A549 (cell line): Measurements from ENCODE around the gene ITGAV.

ENCODE experiments used
- CTCF ChIP-seq: fragments of >200 bp; sonication (Bioruptor Twin); formaldehyde crosslinking; IDR thresholded peaks from 3 replicates; pipeline ENCODE4 v1.5.1; 2016
- JUN ChIP-seq, 2 experiments: fragments of >200 bp; sonication (Bioruptor Twin); formaldehyde crosslinking; IDR thresholded peaks; 2 replicates in 1 of 2; 3 replicates in 1 of 2; pipeline ENCODE4 v1.6.1; 2016 to 2017
- MAX ChIP-seq: IDR thresholded peaks from 2 replicates; pipeline ENCODE4 v1.6.1; 2012
- POLR2A ChIP-seq: IDR thresholded peaks from 2 replicates; pipeline ENCODE4 v1.6.1; 2012; ENCODE audit warnings: mild to moderate bottlenecking, low read length
- REST ChIP-seq: fragments of 200-600 bp; sonication (generic); IDR thresholded peaks from 2 replicates; pipeline ENCODE4 v1.6.1; 2016; ENCODE audit warnings: antibody characterized with exemption, mild to moderate bottlenecking, moderate library complexity
- USF2 ChIP-seq: fragments of 450-650 bp; IDR thresholded peaks from 2 replicates; pipeline ENCODE4 v1.6.1; 2014; ENCODE audit warnings: antibody characterized with exemption

- TF ChIP-seq USF2 (no peak), CTCF (no peak), MAX (no peak), POLR2A (no peak), REST (no peak), JUN (IDR thresholded peaks at IDR 0.05) (no peak)
Measured at GRCh38 chr2:186636800-186637496, 47.1 kb downstream of the ITGAV start.
